Tibial nerve (tissue), 4 donors: Measurements from ENCODE around the gene C1orf210.

Experiments
- EP300 ChIP-seq, 2 donors: sonication (generic); formaldehyde crosslinking; IDR thresholded peaks; one replicate each; pipeline ENCODE4 v1.6.1; 2017; ENCODE audit warnings: antibody characterized with exemption in 2 of 2, mild to moderate bottlenecking in 1 of 2
- POLR2A ChIP-seq, 2 donors: fragments of 450-650 bp; IDR thresholded peaks; one replicate each; pipeline ENCODE4 v1.6.1; 2017; ENCODE audit warnings: antibody characterized with exemption in 2 of 2, mild to moderate bottlenecking in 2 of 2, moderate library complexity in 2 of 2
- TF ChIP-seq, protein P1 (sequence below), 5 experiments: fragments of 200-600 bp in 3 of 5; fragments of 450-650 bp in 2 of 5; sonication (generic) in 3 of 5; IDR thresholded peaks; one replicate each; pipeline ENCODE4 v1.5.1; 2016 to 2019; ENCODE audit warnings: antibody characterized with exemption in 5 of 5, mild to moderate bottlenecking in 3 of 5, moderate library complexity in 2 of 5

DNA sequence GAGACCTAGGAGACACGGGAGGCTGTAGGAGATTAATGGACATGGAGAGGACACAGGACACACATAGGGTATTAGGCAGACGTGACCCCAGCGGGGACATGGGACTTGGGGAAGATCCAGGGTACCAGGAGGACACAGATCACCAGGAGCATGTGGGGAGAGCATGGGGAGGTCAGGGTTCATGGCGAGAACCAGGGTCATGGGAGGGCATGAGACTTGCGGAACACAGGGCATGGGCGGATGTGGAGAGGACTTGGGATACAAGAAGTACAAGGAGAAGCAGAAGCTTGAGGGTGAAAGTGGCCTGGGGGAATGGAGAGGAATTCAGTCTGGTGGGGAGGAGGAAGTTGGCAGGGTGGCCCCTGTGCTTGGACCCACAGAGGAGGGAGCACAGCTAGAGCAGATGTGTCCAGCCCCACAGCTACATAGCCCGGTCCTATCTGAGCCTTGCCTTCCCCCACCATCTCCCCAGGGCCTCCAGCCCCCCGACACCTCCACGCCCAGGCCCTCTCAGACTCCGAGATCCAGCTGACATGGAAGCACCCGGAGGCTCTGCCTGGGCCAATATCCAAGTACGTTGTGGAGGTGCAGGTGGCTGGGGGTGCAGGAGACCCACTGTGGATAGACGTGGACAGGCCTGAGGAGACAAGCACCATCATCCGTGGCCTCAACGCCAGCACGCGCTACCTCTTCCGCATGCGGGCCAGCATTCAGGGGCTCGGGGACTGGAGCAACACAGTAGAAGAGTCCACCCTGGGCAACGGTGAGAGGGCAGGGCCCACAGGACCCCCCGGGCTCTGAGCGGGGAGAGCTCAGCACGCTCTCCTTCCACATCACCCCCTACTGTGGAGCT, 27.5 kb upstream of the C1orf210 start:
- TF ChIP-seq, protein P1, sequence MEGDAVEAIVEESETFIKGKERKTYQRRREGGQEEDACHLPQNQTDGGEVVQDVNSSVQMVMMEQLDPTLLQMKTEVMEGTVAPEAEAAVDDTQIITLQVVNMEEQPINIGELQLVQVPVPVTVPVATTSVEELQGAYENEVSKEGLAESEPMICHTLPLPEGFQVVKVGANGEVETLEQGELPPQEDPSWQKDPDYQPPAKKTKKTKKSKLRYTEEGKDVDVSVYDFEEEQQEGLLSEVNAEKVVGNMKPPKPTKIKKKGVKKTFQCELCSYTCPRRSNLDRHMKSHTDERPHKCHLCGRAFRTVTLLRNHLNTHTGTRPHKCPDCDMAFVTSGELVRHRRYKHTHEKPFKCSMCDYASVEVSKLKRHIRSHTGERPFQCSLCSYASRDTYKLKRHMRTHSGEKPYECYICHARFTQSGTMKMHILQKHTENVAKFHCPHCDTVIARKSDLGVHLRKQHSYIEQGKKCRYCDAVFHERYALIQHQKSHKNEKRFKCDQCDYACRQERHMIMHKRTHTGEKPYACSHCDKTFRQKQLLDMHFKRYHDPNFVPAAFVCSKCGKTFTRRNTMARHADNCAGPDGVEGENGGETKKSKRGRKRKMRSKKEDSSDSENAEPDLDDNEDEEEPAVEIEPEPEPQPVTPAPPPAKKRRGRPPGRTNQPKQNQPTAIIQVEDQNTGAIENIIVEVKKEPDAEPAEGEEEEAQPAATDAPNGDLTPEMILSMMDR (IDR thresholded peaks at IDR 0.05), result no peak
- TF ChIP-seq POLR2A (IDR thresholded peaks at IDR 0.05) (no peak), EP300 (IDR thresholded peaks at IDR 0.05) (no peak)
